Nephron (organoid): ENCODE measurements around the gene DNAH2.
A peak's percentile ranks its signal among the peaks of the same experiment; 100 is the strongest.

Experiments used
- H3K27ac Mint-ChIP-seq, 3 experiments: 2 replicates each; pipeline ENCODE4 v1.8.0; 2020; ENCODE audit warnings: mixed read lengths in 3 of 3, mild to moderate bottlenecking in 2 of 3, moderate library complexity in 1 of 3
- H3K27me3 Mint-ChIP-seq: 2 replicates; pipeline ENCODE4 v1.8.0; 2021; ENCODE audit warnings: low read depth, mild to moderate bottlenecking, moderate library complexity, mixed read lengths
- H3K36me3 Mint-ChIP-seq: 2 replicates; pipeline ENCODE4 v1.8.0; 2020; ENCODE audit warnings: low read depth, mixed read lengths
- H3K4me1 Mint-ChIP-seq: 2 replicates; pipeline ENCODE4 v1.8.0; 2020; ENCODE audit warnings: mixed read lengths
- H3K4me3 Mint-ChIP-seq, 3 experiments: 2 replicates each; pipeline ENCODE4 v1.8.0; 2020; ENCODE audit warnings: mild to moderate bottlenecking in 3 of 3, mixed read lengths in 3 of 3, moderate library complexity in 2 of 3
- H3K9me3 Mint-ChIP-seq: 2 replicates; pipeline ENCODE4 v1.8.0; 2020; ENCODE audit warnings: mixed read lengths
- TF ChIP-seq, protein P1 (sequence below), 3 experiments: fragments of 200-600 bp; sonication (generic); IDR thresholded peaks; one replicate each; pipeline ENCODE4 v1.5.0; 2021; ENCODE audit warnings: antibody characterized with exemption in 3 of 3; ENCODE audit not compliant: unreplicated experiment in 3 of 3

Gene DNAH2

GRCh38 chr17:7717756-7718350 is 309 bp downstream of the DNAH2 start:
- TF ChIP-seq, protein P1, sequence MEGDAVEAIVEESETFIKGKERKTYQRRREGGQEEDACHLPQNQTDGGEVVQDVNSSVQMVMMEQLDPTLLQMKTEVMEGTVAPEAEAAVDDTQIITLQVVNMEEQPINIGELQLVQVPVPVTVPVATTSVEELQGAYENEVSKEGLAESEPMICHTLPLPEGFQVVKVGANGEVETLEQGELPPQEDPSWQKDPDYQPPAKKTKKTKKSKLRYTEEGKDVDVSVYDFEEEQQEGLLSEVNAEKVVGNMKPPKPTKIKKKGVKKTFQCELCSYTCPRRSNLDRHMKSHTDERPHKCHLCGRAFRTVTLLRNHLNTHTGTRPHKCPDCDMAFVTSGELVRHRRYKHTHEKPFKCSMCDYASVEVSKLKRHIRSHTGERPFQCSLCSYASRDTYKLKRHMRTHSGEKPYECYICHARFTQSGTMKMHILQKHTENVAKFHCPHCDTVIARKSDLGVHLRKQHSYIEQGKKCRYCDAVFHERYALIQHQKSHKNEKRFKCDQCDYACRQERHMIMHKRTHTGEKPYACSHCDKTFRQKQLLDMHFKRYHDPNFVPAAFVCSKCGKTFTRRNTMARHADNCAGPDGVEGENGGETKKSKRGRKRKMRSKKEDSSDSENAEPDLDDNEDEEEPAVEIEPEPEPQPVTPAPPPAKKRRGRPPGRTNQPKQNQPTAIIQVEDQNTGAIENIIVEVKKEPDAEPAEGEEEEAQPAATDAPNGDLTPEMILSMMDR (IDR thresholded peaks at IDR 0.05; ENCODE audit: unreplicated experiment in 3 of 3) = no peak
- peaks cover 28% of the 10 kb centered on the region for H3K4me1 Mint-ChIP-seq
- peaks cover 56% of the 10 kb centered on the region for H3K27me3 Mint-ChIP-seq
- peak overlapping the region in 2 of 3 experiments; percentile 73 to 84 for H3K27ac Mint-ChIP-seq
- peak overlapping the region; percentile 89 to 94 (median 92) for H3K4me3 Mint-ChIP-seq
- H3K36me3 Mint-ChIP-seq = no peaks in the 10 kb centered on the region
- no peaks in the 10 kb centered on the region for H3K9me3 Mint-ChIP-seq

DNA sequence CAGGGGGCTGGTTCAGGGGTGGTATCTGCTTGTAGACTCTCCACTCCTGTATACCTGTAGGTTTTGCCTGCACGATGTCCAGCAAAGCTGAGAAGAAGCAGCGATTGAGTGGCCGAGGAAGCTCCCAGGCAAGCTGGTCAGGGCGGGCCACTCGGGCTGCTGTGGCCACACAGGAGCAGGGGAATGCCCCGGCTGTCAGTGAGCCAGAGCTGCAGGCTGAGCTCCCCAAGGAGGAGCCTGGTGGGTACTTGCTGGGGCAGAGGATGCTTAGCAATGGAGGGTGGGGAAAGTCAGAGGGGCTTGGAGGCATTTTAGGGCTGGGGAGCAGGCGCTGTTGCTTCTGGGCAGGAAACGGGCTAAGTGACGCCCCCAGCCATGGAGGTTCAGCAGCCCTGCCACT is 2.1 kb downstream of the DNAH2 start:
- Mint-ChIP-seq H3K27ac (no peak overlapping the region), H3K4me3 (peak overlapping the region in 2 of 3 experiments; percentile 7 to 27), H3K27me3 (peaks cover 51% of the 10 kb centered on the region)

DNA sequence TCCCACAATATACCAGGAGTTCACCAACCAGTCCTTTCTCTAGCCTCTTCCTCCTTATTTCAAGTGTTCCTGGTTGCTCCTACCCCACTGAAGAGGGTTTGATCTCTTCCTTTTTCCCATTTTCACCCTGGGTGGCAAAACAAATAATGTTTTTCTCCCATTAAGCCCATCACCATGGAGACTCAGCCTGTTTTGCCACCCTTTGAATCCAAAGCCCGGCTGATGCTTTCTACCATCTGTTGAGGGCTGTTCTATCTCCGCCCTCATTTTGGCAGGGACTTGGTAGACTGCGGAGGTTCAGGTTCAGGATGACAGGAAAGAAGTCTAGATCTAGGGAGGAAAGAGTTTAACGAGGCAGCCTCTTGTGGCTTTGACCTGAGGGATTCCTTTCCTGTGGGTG is 2.6 kb downstream of the DNAH2 start:
- TF ChIP-seq, protein P1 (IDR thresholded peaks at IDR 0.05; ENCODE audit: unreplicated experiment in 3 of 3) = no peak
- Mint-ChIP-seq H3K4me1 (peaks cover 26% of the 10 kb centered on the region), H3K36me3 (no peaks in the 10 kb centered on the region), H3K27me3 (peaks cover 51% of the 10 kb centered on the region), H3K9me3 (no peaks in the 10 kb centered on the region), H3K27ac (no peak overlapping the region), H3K4me3 (peak overlapping the region; percentile 7 to 27 (median 24))

More for the DNA sequence above, 2.1 kb downstream of the DNAH2 start:
- TF ChIP-seq, protein P1 (IDR thresholded peaks at IDR 0.05; ENCODE audit: unreplicated experiment in 3 of 3) = no peak
- no peaks in the 10 kb centered on the region for H3K36me3 Mint-ChIP-seq
- no peaks in the 10 kb centered on the region for H3K9me3 Mint-ChIP-seq
- peaks cover 26% of the 10 kb centered on the region for H3K4me1 Mint-ChIP-seq

GRCh38 chr17:7721612-7722011 is 4.1 kb downstream of the DNAH2 start:
- Mint-ChIP-seq H3K27me3 (peaks cover 44% of the 10 kb centered on the region), H3K4me1 (peaks cover 18% of the 10 kb centered on the region), H3K4me3 (no peak overlapping the region), H3K27ac (no peak overlapping the region), H3K36me3 (no peaks in the 10 kb centered on the region), H3K9me3 (no peaks in the 10 kb centered on the region)
- TF ChIP-seq, protein P1 (IDR thresholded peaks at IDR 0.05; ENCODE audit: unreplicated experiment in 3 of 3) = no peak

DNA sequence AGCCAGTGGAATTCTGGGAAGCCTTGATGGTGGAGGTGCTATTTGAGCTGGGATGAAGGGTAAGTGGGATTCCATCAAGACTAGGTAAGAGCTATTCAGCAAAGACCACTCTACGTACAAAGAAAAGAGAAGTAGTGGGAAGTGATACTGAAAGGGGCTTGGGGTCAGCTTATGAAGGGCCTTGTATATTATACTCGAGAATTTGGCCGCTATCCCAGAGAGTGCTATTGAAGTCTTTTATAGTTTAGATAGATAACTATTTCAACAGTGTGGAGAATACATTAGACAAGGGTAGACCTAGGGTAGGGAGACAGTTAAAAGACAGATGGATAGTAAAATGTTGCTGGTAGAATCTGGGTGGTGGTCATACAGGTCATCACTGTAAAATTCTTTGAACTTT is 10.3 kb downstream of the DNAH2 start:
- Mint-ChIP-seq H3K27ac (peak overlapping the region in 2 of 3 experiments; percentile 27 to 58), H3K4me3 (no peak overlapping the region), H3K36me3 (no peaks in the 10 kb centered on the region), H3K27me3 (peaks cover 25% of the 10 kb centered on the region), H3K4me1 (peaks cover 7% of the 10 kb centered on the region), H3K9me3 (no peaks in the 10 kb centered on the region)
- TF ChIP-seq, protein P1 (IDR thresholded peaks at IDR 0.05; ENCODE audit: unreplicated experiment in 3 of 3) = no peak

- Mint-ChIP-seq H3K4me1 (peaks cover 7% of the 10 kb centered on the region), H3K27me3 (peaks cover 35% of the 10 kb centered on the region), H3K9me3 (no peaks in the 10 kb centered on the region), H3K27ac (no peak overlapping the region), H3K4me3 (no peak overlapping the region), H3K36me3 (no peaks in the 10 kb centered on the region)
- TF ChIP-seq, protein P1 (IDR thresholded peaks at IDR 0.05; ENCODE audit: unreplicated experiment in 3 of 3) = no peak
Observed at GRCh38 chr17:7729816-7730215, 12.3 kb downstream of the DNAH2 start.
